HG03064 (cell line): ENCODE data around the gene FRMD4B.
A peak's percentile ranks its signal among the peaks of the same experiment; 100 is the strongest.
"Not testable (repeated sequence)": the region's sequence is repeated elsewhere in the genome, so short reads cannot be mapped to it uniquely, and the experiment has no call there.

ENCODE experiments used
- ATAC-seq: cut with Tn5 transposase; IDR thresholded peaks from one replicate; pipeline ENCODE4 v1.9.1; 2021; ENCODE audit warnings: low read depth; ENCODE audit not compliant: unreplicated experiment

Gene FRMD4B

DNA sequence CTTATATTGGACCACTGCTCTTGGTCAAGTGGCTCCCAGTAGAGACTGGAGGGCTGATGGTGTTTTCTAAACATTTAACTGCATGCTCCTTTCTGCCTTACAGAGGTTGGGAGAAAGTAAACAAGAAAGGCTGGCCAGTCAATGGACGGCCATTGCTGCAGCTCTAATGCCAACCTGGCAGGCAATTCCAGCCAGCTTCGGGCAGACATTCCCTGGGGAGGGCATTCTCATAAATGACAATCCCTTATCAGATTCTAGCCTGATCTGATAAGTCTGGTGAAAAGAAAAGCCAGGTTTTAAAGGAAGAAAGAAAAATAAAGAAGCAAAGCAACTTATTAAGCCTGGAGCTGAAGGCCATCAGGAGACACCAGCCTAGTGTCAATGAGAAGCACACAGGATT, 60.7 kb downstream of the FRMD4B start:
- no peak for ATAC-seq

DNA sequence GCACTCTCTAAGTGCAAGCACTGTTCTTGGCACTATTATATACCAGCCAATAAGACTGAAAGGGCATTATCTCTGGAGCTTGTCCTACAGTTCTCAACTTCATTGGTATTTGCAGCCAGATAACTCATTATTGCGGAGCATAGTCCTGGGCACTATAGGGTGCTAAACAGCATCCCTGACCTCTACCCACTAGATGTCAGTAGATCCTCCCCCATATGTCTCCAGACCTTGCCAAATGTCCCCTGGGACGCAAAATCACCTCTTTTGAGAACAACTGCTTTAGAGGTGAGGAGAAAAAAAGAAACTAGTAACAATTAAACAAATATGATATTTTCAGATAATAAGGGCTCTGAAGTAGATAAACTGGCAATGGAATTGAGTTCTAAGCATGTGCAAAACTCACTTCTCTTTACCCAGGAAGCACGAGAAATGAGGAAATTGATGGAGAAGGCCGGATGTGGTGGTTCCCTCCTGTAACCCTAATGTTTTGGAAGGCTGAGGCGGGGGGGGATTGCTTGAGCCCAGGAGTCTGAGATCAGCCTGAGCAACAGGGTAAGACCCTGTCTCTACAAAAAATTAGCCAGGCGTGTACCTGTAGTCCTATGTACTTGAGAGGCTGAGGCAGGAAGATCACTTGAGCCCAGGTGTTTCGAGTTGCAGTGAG, 61.4 kb downstream of the FRMD4B start:
- peak; percentile 44 for ATAC-seq

DNA sequence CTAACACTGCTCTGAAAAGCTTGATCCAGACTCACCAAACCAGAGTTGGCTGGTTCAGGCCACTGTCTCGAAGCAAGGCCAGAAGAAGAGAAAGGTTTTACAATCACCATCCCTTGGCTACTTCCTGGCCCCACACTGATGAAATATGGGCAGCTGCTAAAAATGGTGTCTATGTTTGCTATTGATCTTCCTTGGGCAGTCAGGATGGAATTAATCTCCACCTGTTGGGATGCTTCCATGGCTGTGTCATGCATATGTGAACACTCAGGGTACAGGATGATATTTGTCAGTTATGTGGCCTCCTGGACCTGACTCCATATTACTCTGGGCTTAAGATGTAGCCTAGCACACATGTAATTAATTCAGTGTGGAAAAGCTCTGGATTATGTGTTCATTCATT, 61.9 kb downstream of the FRMD4B start:
- ATAC-seq: no peak

DNA sequence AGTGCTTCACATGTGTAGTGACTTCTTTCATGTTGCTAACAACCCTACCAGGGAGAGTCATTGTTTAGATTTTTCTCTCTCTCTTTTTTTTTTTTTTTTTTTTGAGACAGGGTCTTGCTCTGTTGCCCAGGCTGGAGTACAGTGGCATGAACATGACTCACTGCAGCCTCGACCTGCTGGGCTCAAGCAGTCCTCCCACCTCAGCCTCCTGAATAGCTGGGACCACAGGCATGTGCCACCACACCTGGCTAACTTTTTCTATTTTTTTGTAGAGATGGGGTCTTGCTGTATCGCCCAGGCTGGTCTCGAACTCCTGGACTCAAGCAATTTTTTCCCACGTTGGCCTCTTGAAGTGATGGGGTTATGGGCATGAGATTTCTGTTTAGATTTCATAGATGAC, 63.4 kb downstream of the FRMD4B start:
- not testable (repeated sequence) for ATAC-seq

DNA sequence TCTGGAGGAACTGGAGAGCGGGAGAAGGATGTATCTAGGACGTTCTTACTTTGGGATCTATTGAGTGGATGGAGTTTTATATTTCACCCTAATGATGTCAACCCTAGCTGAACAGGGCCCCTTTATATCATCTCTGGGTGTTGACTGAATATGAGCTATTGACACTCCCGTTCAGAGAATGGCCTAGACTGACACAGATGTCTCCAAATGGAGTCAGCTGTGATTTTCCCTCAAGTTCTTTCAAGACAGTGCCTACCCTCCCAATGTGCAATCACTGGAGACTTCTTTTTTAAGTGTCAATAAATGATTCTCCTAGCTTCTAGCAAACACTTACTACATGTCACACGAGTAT, 63.8 kb downstream of the FRMD4B start:
- ATAC-seq: no peak

DNA sequence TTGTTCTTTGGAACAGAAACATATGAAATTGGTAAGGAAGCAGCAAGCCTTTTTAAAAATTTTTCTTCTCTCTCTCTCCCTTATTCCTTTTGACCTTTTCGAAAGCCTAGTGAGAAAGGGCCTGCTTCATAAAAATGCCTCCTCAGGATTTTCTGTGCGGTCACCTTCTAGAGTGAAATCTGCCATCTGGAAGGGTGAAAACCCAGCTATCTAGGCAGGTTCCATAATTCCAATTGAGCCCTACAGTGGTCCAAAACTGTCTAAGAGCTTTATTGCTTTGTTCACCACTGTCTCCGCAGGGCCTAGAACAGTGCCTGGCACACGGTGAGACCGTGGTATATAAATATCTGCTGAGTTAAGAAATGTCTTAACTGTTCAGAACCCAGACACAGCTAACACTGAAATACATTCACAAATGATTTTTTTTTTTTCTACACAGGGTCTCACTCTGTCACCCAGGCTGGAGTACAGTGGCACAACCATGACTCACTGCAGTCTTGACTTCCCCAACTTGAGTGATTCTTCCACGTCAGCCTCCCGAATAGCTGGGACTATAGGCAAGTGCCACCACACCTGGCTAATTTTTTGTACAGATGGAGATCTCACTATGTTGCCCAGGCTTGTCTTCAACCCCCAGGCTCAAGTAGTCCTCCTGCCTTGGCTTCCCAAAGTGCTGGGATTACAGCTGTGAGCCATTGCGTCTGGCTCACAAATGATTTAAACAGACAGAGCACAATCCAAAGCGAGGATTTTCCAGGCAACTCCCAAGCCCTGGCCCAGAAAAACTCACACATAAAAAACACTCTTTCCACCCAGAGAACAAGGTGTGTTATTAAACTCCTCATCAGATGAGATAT, 64.4 kb downstream of the FRMD4B start:
- no peak for ATAC-seq

DNA sequence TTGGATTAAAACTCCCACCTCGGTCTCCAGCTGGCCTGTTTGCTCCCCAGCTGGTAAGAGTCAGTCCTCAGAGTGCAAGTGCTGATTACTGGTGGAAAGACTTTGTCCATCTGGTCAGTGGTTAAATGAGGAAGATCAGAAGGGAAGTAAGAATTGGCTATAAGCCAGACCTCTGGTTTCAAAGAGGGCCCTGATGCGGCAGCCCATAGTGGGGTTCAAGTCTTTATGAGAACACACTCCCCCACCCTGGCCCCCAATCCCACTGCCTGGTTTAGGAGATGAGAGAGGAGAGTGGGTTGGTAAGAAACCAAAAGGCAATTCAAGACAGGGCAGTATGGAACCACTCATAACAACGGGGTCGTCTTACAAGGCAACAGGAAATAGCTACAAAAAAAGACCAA, 65.0 kb downstream of the FRMD4B start:
- ATAC-seq: peak; percentile 49

DNA sequence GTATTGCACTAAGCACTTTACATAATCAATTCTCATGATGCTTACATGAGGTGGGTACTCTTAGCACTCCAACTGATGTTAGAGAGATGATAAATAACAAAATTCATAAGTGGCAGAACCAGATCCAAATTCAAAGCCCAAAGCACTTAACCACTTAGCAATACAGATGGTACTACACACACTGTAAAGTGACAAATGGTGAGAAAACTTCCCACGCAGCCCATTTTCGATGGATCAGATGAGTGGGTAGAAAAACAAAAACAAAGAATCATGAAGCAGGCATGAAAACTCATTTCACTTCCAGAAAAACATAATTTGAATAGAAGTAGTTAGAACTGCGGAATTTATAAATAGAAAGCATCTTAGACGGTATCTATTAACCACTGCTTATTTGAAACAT, 66.2 kb downstream of the FRMD4B start:
- no peak for ATAC-seq

DNA sequence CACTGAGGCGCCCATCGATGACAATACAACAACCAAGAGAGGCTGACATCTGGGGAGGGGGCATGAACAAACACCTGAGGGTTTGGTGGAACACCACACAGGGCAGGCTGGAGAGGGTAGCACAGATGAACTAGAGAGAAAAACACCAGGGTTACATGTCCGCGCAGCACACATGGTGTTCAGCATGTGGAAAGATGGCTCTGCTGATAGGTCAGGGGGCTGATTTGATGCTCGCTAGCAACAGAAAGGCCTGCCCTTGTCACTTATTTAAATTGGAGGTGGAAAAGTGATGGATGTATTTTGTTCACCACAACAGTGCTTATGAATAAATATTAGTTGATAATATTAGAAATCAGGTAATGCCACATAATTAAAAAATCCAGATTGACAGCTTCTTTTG, 67.5 kb downstream of the FRMD4B start:
- no peak for ATAC-seq

DNA sequence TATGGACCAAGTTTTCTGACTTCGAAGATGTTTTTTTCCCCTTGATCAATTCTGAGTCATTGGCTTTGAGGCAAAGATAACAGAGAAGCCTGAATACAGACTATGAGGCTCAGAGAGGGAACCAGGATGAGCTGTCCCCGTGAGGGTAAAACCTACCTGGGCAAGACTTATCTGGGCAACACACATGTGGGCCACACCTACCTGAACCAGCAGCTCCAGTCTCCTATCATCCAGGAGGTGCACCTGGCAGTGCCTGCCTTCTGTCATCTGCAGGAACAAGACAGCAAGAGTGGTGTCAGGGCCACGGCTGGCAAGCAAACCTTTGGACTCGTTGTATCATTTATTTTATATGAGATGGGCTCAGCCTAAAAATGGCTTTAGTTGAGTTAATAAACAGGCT, 72.6 kb downstream of the FRMD4B start:
- ATAC-seq: no peak

DNA sequence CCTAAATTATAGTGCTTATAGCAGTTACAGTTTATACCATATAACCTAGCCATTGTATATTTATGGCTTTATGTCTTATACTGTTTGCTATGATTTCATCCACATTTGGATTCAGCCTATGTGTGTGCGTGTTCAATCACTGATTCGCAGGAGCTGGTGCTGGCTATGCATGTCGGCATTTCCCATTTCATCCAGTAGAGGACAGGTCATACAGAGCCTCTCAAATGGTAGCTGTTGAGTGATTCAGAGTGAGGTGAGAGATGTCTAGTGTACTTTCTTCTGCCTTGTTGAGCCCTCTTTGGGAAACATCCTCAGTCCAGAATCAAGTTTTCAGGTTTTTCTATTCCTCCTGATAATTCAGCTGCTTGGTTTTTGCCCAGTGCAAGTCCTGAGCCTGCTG, 76.1 kb downstream of the FRMD4B start:
- no peak for ATAC-seq

DNA sequence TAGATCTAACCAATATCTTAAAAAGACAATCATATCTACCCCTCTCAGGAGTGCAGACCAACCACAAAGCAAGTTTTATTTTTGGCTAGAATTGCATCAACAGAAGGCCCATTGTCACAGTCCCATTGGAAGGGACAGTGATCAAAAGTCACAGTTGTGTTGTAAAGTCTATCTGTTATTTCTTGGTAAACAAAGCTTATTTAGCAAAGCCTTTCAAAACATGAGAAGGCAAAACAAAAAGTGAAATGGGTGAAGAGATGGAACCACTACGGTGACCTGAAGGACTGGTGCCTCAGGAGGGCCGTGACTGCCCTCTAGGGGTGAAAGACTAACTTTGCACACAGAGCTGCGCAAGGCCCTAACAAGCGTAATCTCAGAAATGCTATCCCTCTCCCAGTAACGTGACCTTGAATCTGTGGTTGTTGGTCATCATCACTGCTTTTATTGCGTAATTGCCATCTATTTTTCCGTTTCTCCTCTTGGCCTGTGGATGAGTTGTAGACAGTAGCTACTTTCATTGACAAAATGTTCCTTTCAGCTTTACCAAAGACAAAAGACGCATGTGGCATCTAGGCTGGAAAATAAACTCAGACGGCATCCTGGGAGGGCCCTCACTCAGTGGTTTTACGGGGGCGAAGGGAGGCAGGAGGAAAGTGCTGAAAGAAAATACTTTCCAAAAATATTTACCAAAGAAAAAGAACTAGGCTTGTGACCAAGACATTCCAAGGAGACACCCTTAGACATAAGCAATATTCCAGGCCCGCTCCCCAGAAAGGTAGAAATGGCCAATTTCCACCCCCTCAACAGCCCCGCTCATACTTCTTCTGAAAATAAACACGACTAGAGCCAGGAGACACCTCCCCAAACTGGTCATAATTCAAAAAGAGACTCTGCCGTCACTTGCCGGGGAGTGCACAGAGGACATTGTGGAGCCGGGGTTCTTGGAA, 79.4 kb downstream of the FRMD4B start:
- ATAC-seq: peak; percentile 93

DNA sequence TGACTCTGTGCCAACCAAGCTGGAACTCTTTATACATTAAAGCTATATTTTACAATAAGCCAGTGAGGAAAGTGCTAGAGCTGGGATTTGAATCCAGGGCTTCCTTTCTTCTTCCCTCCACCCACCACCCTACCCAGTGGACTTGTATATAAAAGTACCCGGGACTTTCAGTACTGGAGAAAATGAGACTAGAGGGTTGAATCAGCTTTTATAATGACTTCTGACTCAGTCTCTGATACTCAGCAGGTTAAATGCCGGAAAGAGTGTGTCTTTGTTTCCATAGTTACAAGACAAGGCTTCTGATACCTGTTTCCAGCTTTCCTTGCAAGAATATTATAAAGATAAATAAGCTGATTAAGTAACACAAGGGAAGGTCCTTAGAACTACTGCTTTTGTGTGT, 80.9 kb downstream of the FRMD4B start:
- no peak for ATAC-seq

DNA sequence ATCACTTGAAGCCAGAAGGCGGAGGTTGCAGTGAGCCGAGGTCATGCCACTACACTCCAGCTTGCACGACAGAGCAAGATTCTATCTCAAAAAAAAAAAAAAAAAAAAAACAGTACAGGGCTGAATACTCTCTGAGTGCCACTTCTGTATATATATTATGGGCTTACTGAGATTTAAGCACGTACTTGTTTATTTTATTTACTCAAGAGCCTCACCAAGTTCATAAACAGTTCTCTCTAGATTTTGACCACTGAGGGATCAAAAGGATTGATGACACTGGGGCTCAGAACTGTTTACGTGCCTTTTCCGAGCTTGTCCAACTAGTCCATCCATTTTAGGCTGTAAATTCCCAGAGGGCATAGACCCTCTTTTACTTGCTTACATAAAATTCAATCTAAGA, 81.5 kb downstream of the FRMD4B start:
- ATAC-seq: no peak

DNA sequence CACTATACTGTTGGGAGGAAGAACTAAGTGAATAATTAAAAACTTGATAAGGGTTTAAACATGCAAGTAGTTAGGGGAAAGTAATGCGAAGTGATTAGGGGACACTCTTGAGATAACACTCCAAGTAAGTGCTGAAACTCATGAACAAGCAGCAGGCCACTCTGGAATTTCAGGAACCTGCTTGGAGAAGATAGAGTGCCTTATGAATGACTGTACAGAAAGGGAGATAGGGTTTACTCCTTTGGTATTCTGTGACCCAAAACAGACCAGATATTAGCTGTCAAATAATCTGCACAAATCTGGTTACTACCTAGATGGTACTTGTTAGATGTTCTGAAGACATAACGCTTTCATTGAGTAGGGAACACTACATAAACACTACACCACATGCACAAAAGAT, 85.6 kb downstream of the FRMD4B start:
- ATAC-seq: no peak

DNA sequence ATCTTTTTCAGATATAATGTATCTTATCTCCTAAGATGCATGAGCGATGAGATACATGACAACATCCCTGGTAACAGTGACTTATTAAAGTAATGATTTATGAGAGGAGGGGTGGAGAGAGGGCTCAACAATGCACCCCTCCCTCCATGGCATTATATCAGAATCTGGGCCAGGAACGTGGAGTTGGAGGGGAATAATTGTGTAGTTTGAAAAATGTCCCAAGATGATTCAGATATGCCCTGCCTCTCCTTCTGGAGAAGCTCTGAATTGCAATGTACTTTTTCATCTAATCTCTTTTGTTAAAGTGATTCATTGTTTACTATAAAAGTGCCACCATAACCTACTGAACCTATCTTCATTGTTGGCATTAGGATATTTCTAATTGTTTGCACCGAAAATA, 86.5 kb downstream of the FRMD4B start:
- no peak for ATAC-seq

DNA sequence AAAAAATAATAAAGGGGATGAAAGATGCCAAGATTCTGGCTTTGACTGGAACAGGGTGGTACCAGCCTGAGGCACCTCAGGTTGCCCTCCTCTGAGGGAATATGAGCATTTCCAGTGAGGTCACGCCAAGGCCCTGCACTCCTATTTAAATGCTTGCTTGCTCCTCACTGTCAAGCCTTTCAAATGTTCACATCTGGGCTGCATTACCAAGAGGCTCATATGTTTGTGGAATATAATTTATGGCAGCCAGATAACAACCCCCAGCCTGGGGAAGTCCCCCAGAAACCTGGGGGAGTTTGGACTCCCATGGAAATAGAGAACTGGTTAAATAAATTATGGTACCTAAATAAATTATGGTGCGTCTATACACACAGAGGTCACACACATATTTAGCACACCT, 88.4 kb downstream of the FRMD4B start:
- no peak for ATAC-seq

DNA sequence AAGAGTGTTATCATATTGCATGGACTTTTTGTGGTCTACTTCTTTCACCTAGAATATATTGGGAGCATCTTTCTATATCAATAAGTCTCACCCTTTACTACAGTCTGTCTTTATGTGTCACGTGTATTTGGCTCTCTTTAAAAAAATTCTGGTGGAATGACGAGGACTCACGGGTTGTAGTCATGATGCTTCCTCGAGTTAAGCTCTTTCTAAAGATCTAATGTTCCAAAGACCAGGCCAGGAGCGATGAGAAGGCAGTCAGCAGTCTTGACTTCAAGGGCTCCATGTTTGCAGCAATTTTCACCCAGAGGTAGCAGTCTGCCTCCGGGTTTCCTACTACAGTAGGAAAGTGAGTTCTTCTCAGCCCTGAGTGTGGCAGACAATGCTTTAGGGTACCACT, 88.9 kb downstream of the FRMD4B start:
- ATAC-seq: no peak

DNA sequence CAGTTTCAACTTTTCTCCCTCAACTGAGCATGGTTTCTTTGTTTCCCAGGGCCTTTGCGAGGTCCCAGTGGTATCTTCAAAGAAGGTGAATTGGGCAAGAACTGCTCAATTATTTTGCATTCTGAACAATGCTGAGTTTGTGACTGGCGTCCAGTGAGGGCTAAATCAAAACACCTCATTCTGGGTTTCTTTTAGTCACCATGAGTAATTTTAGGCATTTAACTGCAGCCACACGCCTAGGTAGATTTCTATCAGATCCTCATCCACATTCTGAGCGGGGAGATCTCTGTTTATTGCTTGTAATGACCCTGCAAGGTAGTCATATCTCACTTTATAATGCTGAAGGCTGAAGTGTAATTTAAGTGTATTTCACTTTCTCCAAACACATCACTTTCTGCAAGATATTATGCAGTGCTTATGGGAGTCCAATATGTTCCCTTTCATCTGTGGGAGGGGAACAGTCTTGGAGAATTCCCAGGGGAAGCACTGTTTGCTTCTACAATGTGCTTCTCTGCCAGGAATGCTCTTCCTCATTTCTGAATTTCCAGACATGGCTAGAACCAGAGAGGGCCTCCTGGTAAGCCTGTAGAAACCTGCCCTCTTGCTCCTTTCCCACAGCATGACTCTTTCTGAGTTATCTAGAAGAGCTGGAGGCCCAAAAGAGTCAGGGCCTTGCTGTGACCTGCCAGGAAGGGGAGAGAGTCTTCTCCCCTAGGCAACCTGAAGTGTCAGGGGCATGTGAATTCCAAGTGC, 91.7 kb downstream of the FRMD4B start:
- no peak for ATAC-seq

DNA sequence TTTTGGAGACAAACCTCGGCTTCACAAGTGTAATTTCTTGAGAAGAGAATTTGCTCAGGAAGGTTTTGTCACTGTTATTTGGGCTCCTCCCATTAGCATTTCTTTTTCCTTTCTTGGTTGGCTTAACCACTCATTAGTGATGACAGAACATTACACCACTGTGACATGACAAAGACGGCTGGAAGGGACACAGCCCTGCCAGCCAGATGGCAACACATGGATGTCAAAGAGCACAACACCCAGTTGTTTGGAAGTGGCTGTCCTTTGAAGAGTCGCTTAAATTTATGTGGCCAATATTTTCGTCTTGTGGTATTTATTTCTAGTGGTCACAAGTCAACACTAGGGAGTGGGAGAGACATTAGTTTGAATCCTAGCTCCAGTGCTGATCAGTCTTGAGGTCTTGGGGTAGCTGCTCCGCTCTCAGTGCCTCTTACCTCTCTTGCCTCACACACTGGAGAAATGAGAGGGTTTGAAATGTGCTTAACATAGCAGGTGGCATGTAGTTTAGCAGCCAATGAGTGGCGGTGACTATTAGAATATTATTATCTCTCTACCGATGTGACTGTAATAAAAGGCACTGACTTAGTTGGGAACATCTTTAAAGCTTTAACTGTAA, 92.8 kb downstream of the FRMD4B start:
- no peak for ATAC-seq
